CD4-positive, alpha-beta T cell (primary cell): ENCODE results near the gene FBXW11. TPM values are rescaled to one million over a fixed set of nuclear protein-coding genes. Genes with fewer than 3 reads are reported as not detected.

Experiments
- ATAC-seq: fragments of 200-7000 bp; cut with Tn5 transposase; one replicate; pipeline ENCODE4 v1.10.0; 2022; ENCODE audit warnings: mild to moderate bottlenecking; ENCODE audit not compliant: poor library complexity
- CTCF ChIA-PET: fragments of 350-600 bp; sonication (Branson Sonifier 250); formaldehyde crosslinking; loops from one replicate; lab custom pipeline; 2021; ENCODE audit warnings: antibody characterized with exemption, inconsistent platforms; lab: Charles Lee
- POLR2A ChIA-PET: fragments of 350-600 bp; sonication (Branson Sonifier 250); formaldehyde crosslinking; loops from one replicate; lab custom pipeline; 2021; ENCODE audit warnings: antibody characterized with exemption, inconsistent platforms; lab: Charles Lee
- DNase-seq, 14 experiments: peaks; one replicate each; pipeline ENCODE4 v3.0.0-alpha.2; 2013 to 2020; ENCODE audit warnings: mixed read lengths in 2 of 14
- H3K27ac ChIP-seq, 2 donors: one replicate each; pipeline versions ENCODE4 v1.5.1 to v1.7.0; 2013; ENCODE audit warnings: low read length in 2 of 2, low read depth in 1 of 2, mild to moderate bottlenecking in 1 of 2
- H3K27me3 ChIP-seq, 2 experiments: 1 replicate in 1 of 2; 2 replicates in 1 of 2; pipeline versions ENCODE4 v1.6.1 to v1.7.0; 2013; ENCODE audit warnings: low read length in 2 of 2, control low read depth in 1 of 2, mild to moderate bottlenecking in 1 of 2, moderate library complexity in 1 of 2; ENCODE audit not compliant: insufficient read depth in 2 of 2, control insufficient read depth in 1 of 2
- H3K36me3 ChIP-seq: one replicate; pipeline ENCODE4 v1.6.1; 2013; ENCODE audit warnings: low read length, control low read depth; ENCODE audit not compliant: insufficient read depth
- H3K4me1 ChIP-seq: one replicate; pipeline ENCODE4 v1.6.1; 2013; ENCODE audit warnings: low read length, control low read depth; ENCODE audit not compliant: insufficient read depth
- H3K4me3 ChIP-seq: one replicate; pipeline ENCODE4 v1.5.1; 2013; ENCODE audit warnings: mild to moderate bottlenecking, low read length, moderate library complexity
- H3K9me3 ChIP-seq, 2 experiments: 1 replicate in 1 of 2; 2 replicates in 1 of 2; pipeline versions ENCODE4 v1.6.1 to v1.7.0; 2013; ENCODE audit warnings: low read length in 2 of 2, mild to moderate bottlenecking in 2 of 2, control low read depth in 1 of 2, moderate library complexity in 1 of 2; ENCODE audit not compliant: control insufficient read depth in 1 of 2, insufficient read depth in 1 of 2
- H3K27ac Mint-ChIP-seq: one replicate; pipeline ENCODE4 v1.8.0; 2020; ENCODE audit warnings: mixed read lengths
- H3K27me3 Mint-ChIP-seq: one replicate; pipeline ENCODE4 v1.8.0; 2021; ENCODE audit warnings: mixed read lengths
- H3K36me3 Mint-ChIP-seq: one replicate; pipeline ENCODE4 v1.8.0; 2021; ENCODE audit warnings: low read depth, mixed read lengths
- H3K4me1 Mint-ChIP-seq: one replicate; pipeline ENCODE4 v1.8.0; 2021; ENCODE audit warnings: low read depth, mixed read lengths
- H3K4me3 Mint-ChIP-seq: one replicate; pipeline ENCODE4 v1.8.0; 2020; ENCODE audit warnings: mild to moderate bottlenecking, mixed read lengths
- H3K9me3 Mint-ChIP-seq: one replicate; pipeline ENCODE4 v1.8.0; 2020; ENCODE audit warnings: mixed read lengths
- CTCF ChIP-seq: fragments of 200-600 bp; IDR thresholded peaks from one replicate; pipeline ENCODE4 v1.8.0; 2022; ENCODE audit warnings: antibody characterized with exemption, mild to moderate bottlenecking
- intact Hi-C, 2 experiments: fragments of 100-400 bp; cut with DNase I in 1 of 2; cut with micrococcal nuclease in 1 of 2; formaldehyde crosslinking; loops; one replicate each; pipeline versions ENCODE4 v1.15.1 to v1.9.0; 2023 to 2025; cut with DNase I, micrococcal nuclease
- total RNA-seq, 174 experiments: library from RNA in 2 of 174; stranded (reverse) in 2 of 174; gene quantifications; one replicate each; pipeline ENCODE4 v1.2.3 and lab custom pipeline; 2021 to 2026

Gene FBXW11
- total RNA-seq, 2 experiments from 2014 or later, result 20.9 to 24.0 TPM

- intact Hi-C loops, result no loop called here
- no peak for TF ChIP-seq CTCF
- H3K27ac Mint-ChIP-seq, result no peak overlapping the region
- Histone ChIP-seq H3K36me3 (peaks cover 77% of the 10 kb centered on the region), H3K9me3 (no peaks in the 10 kb centered on the region), H3K27me3 (no peaks in the 10 kb centered on the region), H3K4me3 (no peak overlapping the region), H3K27ac (no peak overlapping the region), H3K4me1 (no peaks in the 10 kb centered on the region)
- no peak for ATAC-seq
- H3K27me3 Mint-ChIP-seq, result no peaks in the 10 kb centered on the region
- ChIA-PET POLR2A (no interaction called here), CTCF (no interaction called here)
- no peak for DNase-seq
- no peaks in the 10 kb centered on the region for H3K9me3 Mint-ChIP-seq
- peaks cover 100% of the 10 kb centered on the region for H3K36me3 Mint-ChIP-seq
- no peaks in the 10 kb centered on the region for H3K4me1 Mint-ChIP-seq
- H3K4me3 Mint-ChIP-seq, result no peak overlapping the region
Measured at GRCh38 chr5:171871711-171872110, 134.7 kb downstream of the FBXW11 start.

GRCh38 chr5:171869956-171870355, 136.5 kb downstream of the FBXW11 start:
- H3K27me3 ChIP-seq, result no peaks in the 10 kb centered on the region
- Mint-ChIP-seq H3K9me3 (no peaks in the 10 kb centered on the region), H3K4me1 (no peaks in the 10 kb centered on the region), H3K4me3 (no peak overlapping the region), H3K36me3 (peaks cover 98% of the 10 kb centered on the region), H3K27me3 (no peaks in the 10 kb centered on the region), H3K27ac (no peak overlapping the region)
- DNase-seq (no peak), ATAC-seq (no peak)
- peaks cover 61% of the 10 kb centered on the region for H3K36me3 ChIP-seq
- H3K9me3 ChIP-seq, result no peaks in the 10 kb centered on the region
- H3K27ac ChIP-seq, result no peak overlapping the region
- intact Hi-C loops, result no loop called here
- TF ChIP-seq CTCF, result no peak
- H3K4me3 ChIP-seq, result no peak overlapping the region
- no peaks in the 10 kb centered on the region for H3K4me1 ChIP-seq
- ChIA-PET POLR2A (no interaction called here), CTCF (no interaction called here)

- no peaks in the 10 kb centered on the region for H3K27me3 Mint-ChIP-seq
- Histone ChIP-seq H3K36me3 (peaks cover 62% of the 10 kb centered on the region), H3K27ac (no peak overlapping the region), H3K4me1 (no peaks in the 10 kb centered on the region), H3K9me3 (no peaks in the 10 kb centered on the region), H3K4me3 (no peak overlapping the region), H3K27me3 (no peaks in the 10 kb centered on the region)
- no peak for TF ChIP-seq CTCF
- CTCF ChIA-PET, result no interaction called here
- ATAC-seq (no peak), DNase-seq (no peak)
- no peaks in the 10 kb centered on the region for H3K4me1 Mint-ChIP-seq
- POLR2A ChIA-PET, result no interaction called here
- peaks cover 98% of the 10 kb centered on the region for H3K36me3 Mint-ChIP-seq
- intact Hi-C loops, result no loop called here
- H3K4me3 Mint-ChIP-seq, result no peak overlapping the region
- H3K9me3 Mint-ChIP-seq, result no peaks in the 10 kb centered on the region
- no peak overlapping the region for H3K27ac Mint-ChIP-seq
Measured at GRCh38 chr5:171868236-171868635, 138.2 kb downstream of the FBXW11 start.
